HEK293 (cell line): ENCODE data around the gene E2F4.

ENCODE experiments used
- FEZF1 ChIP-seq: fragments of 450-650 bp; formaldehyde crosslinking; IDR thresholded peaks from 2 replicates; pipeline ENCODE4 v1.5.1; 2016; ENCODE audit warnings: missing biosample characterization, missing genetic modification characterization
- GLIS2 ChIP-seq: fragments of 450-650 bp; formaldehyde crosslinking; IDR thresholded peaks from 2 replicates; pipeline ENCODE4 v1.5.1; 2016; ENCODE audit warnings: missing biosample characterization, missing genetic modification characterization
- HOXC10 ChIP-seq: sonication (generic); formaldehyde crosslinking; IDR thresholded peaks from 2 replicates; pipeline ENCODE4 v1.8.1; 2023; ENCODE audit warnings: mild to moderate bottlenecking, missing genetic modification reagents
- KLF16 ChIP-seq: fragments of 450-650 bp; formaldehyde crosslinking; IDR thresholded peaks from 2 replicates; pipeline ENCODE4 v1.5.1; 2017; ENCODE audit warnings: missing biosample characterization, missing genetic modification characterization
- KLF7 ChIP-seq: fragments of 450-650 bp; formaldehyde crosslinking; IDR thresholded peaks from 2 replicates; pipeline ENCODE4 v1.5.1; 2016; ENCODE audit warnings: missing biosample characterization, missing genetic modification characterization, borderline replicate concordance
- KLF8 ChIP-seq: fragments of 450-650 bp; formaldehyde crosslinking; IDR thresholded peaks from 2 replicates; pipeline ENCODE4 v1.5.1; 2016; ENCODE audit warnings: missing biosample characterization, missing genetic modification characterization
- MZF1 ChIP-seq: fragments of 450-650 bp; formaldehyde crosslinking; IDR thresholded peaks from 2 replicates; pipeline ENCODE4 v1.5.1; 2017; ENCODE audit warnings: missing biosample characterization, missing genetic modification characterization, borderline replicate concordance
- PRDM1 ChIP-seq: fragments of 450-650 bp; formaldehyde crosslinking; IDR thresholded peaks from 2 replicates; pipeline ENCODE4; 2016; ENCODE audit warnings: missing biosample characterization, missing genetic modification characterization
- REPIN1 ChIP-seq: fragments of 450-650 bp; formaldehyde crosslinking; IDR thresholded peaks from 2 replicates; pipeline ENCODE4 v1.5.1; 2017; ENCODE audit warnings: missing biosample characterization, missing genetic modification characterization, low read depth
- SP2 ChIP-seq: fragments of 450-650 bp; formaldehyde crosslinking; IDR thresholded peaks from 2 replicates; pipeline ENCODE4 v1.5.1; 2016; ENCODE audit warnings: missing biosample characterization, missing genetic modification characterization
- WT1 ChIP-seq: fragments of 450-650 bp; formaldehyde crosslinking; IDR thresholded peaks from 2 replicates; pipeline ENCODE4 v1.5.1; 2016; ENCODE audit warnings: missing biosample characterization, missing genetic modification characterization
- ZBTB20 ChIP-seq: fragments of 450-650 bp; formaldehyde crosslinking; IDR thresholded peaks from 2 replicates; pipeline ENCODE4 v1.5.1; 2016; ENCODE audit warnings: missing biosample characterization, missing genetic modification characterization
- ZBTB21 ChIP-seq: fragments of 450-650 bp; formaldehyde crosslinking; IDR thresholded peaks from 2 replicates; pipeline ENCODE4 v1.5.1; 2017; ENCODE audit warnings: missing biosample characterization, missing genetic modification characterization
- ZBTB8A ChIP-seq: fragments of 450-650 bp; formaldehyde crosslinking; IDR thresholded peaks from 2 replicates; pipeline ENCODE4 v1.5.1; 2016; ENCODE audit warnings: missing biosample characterization, missing genetic modification characterization
- ZNF24 ChIP-seq: fragments of 450-650 bp; formaldehyde crosslinking; IDR thresholded peaks from 2 replicates; pipeline ENCODE4 v1.5.1; 2016; ENCODE audit warnings: missing biosample characterization, missing genetic modification characterization
- ZNF324 ChIP-seq: fragments of 450-650 bp; formaldehyde crosslinking; IDR thresholded peaks from 2 replicates; pipeline ENCODE4 v1.5.1; 2016; ENCODE audit warnings: missing biosample characterization, missing genetic modification characterization
- ZNF335 ChIP-seq: fragments of 450-650 bp; formaldehyde crosslinking; conservative IDR thresholded peaks from 2 replicates; pipeline ENCODE4 v1.5.1; 2016; ENCODE audit warnings: missing biosample characterization, missing genetic modification characterization
- ZNF48 ChIP-seq: fragments of 450-650 bp; formaldehyde crosslinking; IDR thresholded peaks from 2 replicates; pipeline ENCODE4 v1.5.1; 2016; ENCODE audit warnings: missing biosample characterization, missing genetic modification characterization
- ZNF521 ChIP-seq: fragments of 450-650 bp; formaldehyde crosslinking; IDR thresholded peaks from 2 replicates; pipeline ENCODE4 v1.5.1; 2017; ENCODE audit warnings: missing biosample characterization, mild to moderate bottlenecking, missing genetic modification characterization
- ZNF558 ChIP-seq: fragments of 450-650 bp; formaldehyde crosslinking; IDR thresholded peaks from 2 replicates; pipeline ENCODE4 v1.5.1; 2016; ENCODE audit warnings: missing biosample characterization, missing genetic modification characterization
- ZNF629 ChIP-seq: fragments of 450-650 bp; formaldehyde crosslinking; IDR thresholded peaks from 2 replicates; pipeline ENCODE4 v1.5.1; 2017; ENCODE audit warnings: missing biosample characterization, missing genetic modification characterization
- ZNF654 ChIP-seq: fragments of 450-650 bp; formaldehyde crosslinking; IDR thresholded peaks from 2 replicates; pipeline ENCODE4 v1.5.1; 2016; ENCODE audit warnings: low read depth, missing biosample characterization, missing genetic modification characterization
- ZNF664 ChIP-seq: fragments of 450-650 bp; formaldehyde crosslinking; IDR thresholded peaks from 2 replicates; pipeline ENCODE4 v1.5.1; 2016; ENCODE audit warnings: missing biosample characterization, missing genetic modification characterization
- ZNF776 ChIP-seq: fragments of 450-650 bp; formaldehyde crosslinking; IDR thresholded peaks from 2 replicates; pipeline ENCODE4 v1.5.0; 2017; ENCODE audit warnings: missing biosample characterization, missing genetic modification characterization, borderline replicate concordance
- ZNF843 ChIP-seq: fragments of 450-650 bp; formaldehyde crosslinking; IDR thresholded peaks from 2 replicates; pipeline ENCODE4 v1.5.1; 2016; ENCODE audit warnings: missing biosample characterization, missing genetic modification characterization
- TF ChIP-seq, protein P1 (sequence below): fragments of 450-650 bp; formaldehyde crosslinking; IDR thresholded peaks from 2 replicates; pipeline ENCODE4 v1.5.1; 2016; ENCODE audit warnings: missing biosample characterization, missing genetic modification characterization
- TF ChIP-seq, protein P2 (sequence below): fragments of 450-650 bp; formaldehyde crosslinking; IDR thresholded peaks from 2 replicates; pipeline ENCODE4 v1.5.1; 2016; ENCODE audit warnings: missing biosample characterization, missing genetic modification characterization
- TF ChIP-seq, protein P3 (sequence below): fragments of 450-650 bp; formaldehyde crosslinking; IDR thresholded peaks from 2 replicates; pipeline ENCODE4 v1.5.0; 2017; ENCODE audit warnings: missing biosample characterization, missing genetic modification characterization, borderline replicate concordance
- TF ChIP-seq, protein P4 (sequence below): fragments of 450-650 bp; formaldehyde crosslinking; IDR thresholded peaks from 2 replicates; pipeline ENCODE4 v1.5.1; 2016; ENCODE audit warnings: missing biosample characterization, missing genetic modification characterization
- TF ChIP-seq, protein P5 (sequence below): fragments of 450-650 bp; formaldehyde crosslinking; IDR thresholded peaks from 2 replicates; pipeline ENCODE4 v1.5.1; 2016; ENCODE audit warnings: missing biosample characterization, missing genetic modification characterization
- TF ChIP-seq, protein P6 (sequence below): fragments of 450-650 bp; formaldehyde crosslinking; IDR thresholded peaks from 2 replicates; pipeline ENCODE4 v1.5.1; 2016; ENCODE audit warnings: missing biosample characterization, missing genetic modification characterization

E2F4 gene

DNA sequence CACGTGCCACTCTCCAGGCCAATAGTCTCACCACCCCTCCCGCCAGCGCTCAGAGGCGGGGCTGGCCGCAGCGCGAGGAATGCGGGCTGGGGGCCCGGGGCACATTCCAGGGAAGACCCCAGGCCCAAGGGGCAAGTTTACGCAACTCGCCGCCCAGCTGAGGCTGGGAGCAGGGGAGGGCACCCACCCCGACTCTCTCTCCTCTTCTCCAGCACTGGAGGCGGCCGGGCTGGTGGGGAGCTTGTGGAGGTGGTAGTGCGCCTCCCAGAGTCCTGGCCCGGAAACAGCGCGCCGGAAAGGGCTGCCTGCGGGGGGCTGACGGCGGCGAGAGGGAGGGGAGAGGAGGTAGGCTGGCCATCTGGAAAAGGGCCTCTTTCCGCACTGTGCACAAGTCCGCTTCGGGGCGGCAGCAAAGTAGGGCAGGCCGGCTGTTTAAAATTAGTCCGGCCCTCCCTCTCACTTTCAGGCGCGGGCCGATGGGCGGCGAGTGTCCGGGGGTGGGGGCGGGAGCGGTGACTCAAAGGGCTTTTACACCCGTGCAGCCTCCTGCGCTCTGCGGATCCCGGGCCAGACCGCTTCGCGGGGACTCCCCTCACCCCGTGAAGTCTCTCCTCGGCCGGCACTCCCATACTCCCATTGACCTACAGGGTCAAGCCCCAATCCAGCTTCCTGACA, 54.3 kb downstream of the E2F4 start (continued):
- peak; percentile 97 for TF ChIP-seq GLIS2 (tag by site-specific recombination)
- TF ChIP-seq, protein P1, sequence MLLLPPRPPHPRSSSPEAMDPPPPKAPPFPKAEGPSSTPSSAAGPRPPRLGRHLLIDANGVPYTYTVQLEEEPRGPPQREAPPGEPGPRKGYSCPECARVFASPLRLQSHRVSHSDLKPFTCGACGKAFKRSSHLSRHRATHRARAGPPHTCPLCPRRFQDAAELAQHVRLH (tag by site-specific recombination): peak; percentile 70; the same call in 1 of the 2 replicates
- no peak for TF ChIP-seq ZNF24 (tag by site-specific recombination)
- TF ChIP-seq FEZF1 (tag by site-specific recombination): no peak
- no peak; the same call in 1 of the 2 replicates for TF ChIP-seq ZNF324 (tag by site-specific recombination)
- TF ChIP-seq WT1 (tag by site-specific recombination): peak; percentile 81
- peak; percentile 35; the same call in 1 of the 2 replicates for TF ChIP-seq ZNF629 (tag by site-specific recombination)
- TF ChIP-seq ZBTB21 (tag by site-specific recombination): no peak
- TF ChIP-seq PRDM1 (tag by site-specific recombination): 0 out of 2 replicates have a peak, but pooled peaks have one; percentile 38
- no peak for TF ChIP-seq ZNF48 (tag by site-specific recombination)
- no peak for TF ChIP-seq HOXC10 (CRISPR knock-in tag)
- TF ChIP-seq ZNF335 (tag by site-specific recombination): peak; percentile 80
- 0 out of 2 replicates have a peak, but pooled peaks have one; percentile 75 for TF ChIP-seq KLF16 (tag by site-specific recombination)
- 0 out of 2 replicates have a peak, but pooled peaks have one; percentile 54 for TF ChIP-seq REPIN1 (tag by site-specific recombination)
- peak; percentile 38; the same call in 1 of the 2 replicates for TF ChIP-seq ZNF843 (tag by site-specific recombination)
- TF ChIP-seq, protein P2, sequence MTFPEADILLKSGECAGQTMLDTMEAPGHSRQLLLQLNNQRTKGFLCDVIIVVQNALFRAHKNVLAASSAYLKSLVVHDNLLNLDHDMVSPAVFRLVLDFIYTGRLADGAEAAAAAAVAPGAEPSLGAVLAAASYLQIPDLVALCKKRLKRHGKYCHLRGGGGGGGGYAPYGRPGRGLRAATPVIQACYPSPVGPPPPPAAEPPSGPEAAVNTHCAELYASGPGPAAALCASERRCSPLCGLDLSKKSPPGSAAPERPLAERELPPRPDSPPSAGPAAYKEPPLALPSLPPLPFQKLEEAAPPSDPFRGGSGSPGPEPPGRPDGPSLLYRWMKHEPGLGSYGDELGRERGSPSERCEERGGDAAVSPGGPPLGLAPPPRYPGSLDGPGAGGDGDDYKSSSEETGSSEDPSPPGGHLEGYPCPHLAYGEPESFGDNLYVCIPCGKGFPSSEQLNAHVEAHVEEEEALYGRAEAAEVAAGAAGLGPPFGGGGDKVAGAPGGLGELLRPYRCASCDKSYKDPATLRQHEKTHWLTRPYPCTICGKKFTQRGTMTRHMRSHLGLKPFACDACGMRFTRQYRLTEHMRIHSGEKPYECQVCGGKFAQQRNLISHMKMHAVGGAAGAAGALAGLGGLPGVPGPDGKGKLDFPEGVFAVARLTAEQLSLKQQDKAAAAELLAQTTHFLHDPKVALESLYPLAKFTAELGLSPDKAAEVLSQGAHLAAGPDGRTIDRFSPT (tag by site-specific recombination): 0 out of 2 replicates have a peak, but pooled peaks have one; percentile 22
- TF ChIP-seq ZNF664 (tag by site-specific recombination): no peak
- TF ChIP-seq, protein P3, sequence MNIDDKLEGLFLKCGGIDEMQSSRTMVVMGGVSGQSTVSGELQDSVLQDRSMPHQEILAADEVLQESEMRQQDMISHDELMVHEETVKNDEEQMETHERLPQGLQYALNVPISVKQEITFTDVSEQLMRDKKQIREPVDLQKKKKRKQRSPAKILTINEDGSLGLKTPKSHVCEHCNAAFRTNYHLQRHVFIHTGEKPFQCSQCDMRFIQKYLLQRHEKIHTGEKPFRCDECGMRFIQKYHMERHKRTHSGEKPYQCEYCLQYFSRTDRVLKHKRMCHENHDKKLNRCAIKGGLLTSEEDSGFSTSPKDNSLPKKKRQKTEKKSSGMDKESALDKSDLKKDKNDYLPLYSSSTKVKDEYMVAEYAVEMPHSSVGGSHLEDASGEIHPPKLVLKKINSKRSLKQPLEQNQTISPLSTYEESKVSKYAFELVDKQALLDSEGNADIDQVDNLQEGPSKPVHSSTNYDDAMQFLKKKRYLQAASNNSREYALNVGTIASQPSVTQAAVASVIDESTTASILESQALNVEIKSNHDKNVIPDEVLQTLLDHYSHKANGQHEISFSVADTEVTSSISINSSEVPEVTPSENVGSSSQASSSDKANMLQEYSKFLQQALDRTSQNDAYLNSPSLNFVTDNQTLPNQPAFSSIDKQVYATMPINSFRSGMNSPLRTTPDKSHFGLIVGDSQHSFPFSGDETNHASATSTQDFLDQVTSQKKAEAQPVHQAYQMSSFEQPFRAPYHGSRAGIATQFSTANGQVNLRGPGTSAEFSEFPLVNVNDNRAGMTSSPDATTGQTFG (tag by site-specific recombination): no peak
- TF ChIP-seq ZNF558 (tag by site-specific recombination): no peak
- TF ChIP-seq ZNF521 (tag by site-specific recombination): no peak
- peak; percentile 62; the same call in 1 of the 2 replicates for TF ChIP-seq KLF7 (tag by site-specific recombination)
- peak; percentile 68 for TF ChIP-seq KLF8 (tag by site-specific recombination)
- no peak for TF ChIP-seq ZNF776
- 0 out of 2 replicates have a peak, but pooled peaks have one; percentile 18 for TF ChIP-seq MZF1
- peak; percentile 85 for TF ChIP-seq ZBTB20 (tag by site-specific recombination)
- TF ChIP-seq ZNF654: no peak
- peak; percentile 83 for TF ChIP-seq SP2 (tag by site-specific recombination)
- TF ChIP-seq, protein P4, sequence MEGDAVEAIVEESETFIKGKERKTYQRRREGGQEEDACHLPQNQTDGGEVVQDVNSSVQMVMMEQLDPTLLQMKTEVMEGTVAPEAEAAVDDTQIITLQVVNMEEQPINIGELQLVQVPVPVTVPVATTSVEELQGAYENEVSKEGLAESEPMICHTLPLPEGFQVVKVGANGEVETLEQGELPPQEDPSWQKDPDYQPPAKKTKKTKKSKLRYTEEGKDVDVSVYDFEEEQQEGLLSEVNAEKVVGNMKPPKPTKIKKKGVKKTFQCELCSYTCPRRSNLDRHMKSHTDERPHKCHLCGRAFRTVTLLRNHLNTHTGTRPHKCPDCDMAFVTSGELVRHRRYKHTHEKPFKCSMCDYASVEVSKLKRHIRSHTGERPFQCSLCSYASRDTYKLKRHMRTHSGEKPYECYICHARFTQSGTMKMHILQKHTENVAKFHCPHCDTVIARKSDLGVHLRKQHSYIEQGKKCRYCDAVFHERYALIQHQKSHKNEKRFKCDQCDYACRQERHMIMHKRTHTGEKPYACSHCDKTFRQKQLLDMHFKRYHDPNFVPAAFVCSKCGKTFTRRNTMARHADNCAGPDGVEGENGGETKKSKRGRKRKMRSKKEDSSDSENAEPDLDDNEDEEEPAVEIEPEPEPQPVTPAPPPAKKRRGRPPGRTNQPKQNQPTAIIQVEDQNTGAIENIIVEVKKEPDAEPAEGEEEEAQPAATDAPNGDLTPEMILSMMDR (tag by site-specific recombination): peak; percentile 94
- TF ChIP-seq, protein P5, sequence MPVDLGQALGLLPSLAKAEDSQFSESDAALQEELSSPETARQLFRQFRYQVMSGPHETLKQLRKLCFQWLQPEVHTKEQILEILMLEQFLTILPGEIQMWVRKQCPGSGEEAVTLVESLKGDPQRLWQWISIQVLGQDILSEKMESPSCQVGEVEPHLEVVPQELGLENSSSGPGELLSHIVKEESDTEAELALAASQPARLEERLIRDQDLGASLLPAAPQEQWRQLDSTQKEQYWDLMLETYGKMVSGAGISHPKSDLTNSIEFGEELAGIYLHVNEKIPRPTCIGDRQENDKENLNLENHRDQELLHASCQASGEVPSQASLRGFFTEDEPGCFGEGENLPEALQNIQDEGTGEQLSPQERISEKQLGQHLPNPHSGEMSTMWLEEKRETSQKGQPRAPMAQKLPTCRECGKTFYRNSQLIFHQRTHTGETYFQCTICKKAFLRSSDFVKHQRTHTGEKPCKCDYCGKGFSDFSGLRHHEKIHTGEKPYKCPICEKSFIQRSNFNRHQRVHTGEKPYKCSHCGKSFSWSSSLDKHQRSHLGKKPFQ (tag by site-specific recombination): no peak
- TF ChIP-seq, protein P6, sequence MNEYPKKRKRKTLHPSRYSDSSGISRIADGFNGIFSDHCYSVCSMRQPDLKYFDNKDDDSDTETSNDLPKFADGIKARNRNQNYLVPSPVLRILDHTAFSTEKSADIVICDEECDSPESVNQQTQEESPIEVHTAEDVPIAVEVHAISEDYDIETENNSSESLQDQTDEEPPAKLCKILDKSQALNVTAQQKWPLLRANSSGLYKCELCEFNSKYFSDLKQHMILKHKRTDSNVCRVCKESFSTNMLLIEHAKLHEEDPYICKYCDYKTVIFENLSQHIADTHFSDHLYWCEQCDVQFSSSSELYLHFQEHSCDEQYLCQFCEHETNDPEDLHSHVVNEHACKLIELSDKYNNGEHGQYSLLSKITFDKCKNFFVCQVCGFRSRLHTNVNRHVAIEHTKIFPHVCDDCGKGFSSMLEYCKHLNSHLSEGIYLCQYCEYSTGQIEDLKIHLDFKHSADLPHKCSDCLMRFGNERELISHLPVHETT: 0 out of 2 replicates have a peak, but pooled peaks have one; percentile 26
- peak; percentile 89 for TF ChIP-seq ZBTB8A (tag by site-specific recombination)
